Esophagus muscularis mucosa (tissue), 4 donors: ENCODE results near the gene NR3C2. TPM values are rescaled to one million over a fixed set of nuclear protein-coding genes. Genes with fewer than 3 reads are reported as not detected.

Source experiments
- DNase-seq: peaks from one replicate; pipeline ENCODE4 v3.0.0-alpha.2; 2017; ENCODE audit errors: extremely low spot score
- H3K27ac ChIP-seq, 4 donors: fragments of 200-600 bp; sonication (generic); replicated peaks in 1 of 4; 1 replicate in 3 of 4; 2 replicates in 1 of 4; pipeline ENCODE4 v1.5.1; 2016 to 2019; ENCODE audit warnings: mild to moderate bottlenecking in 1 of 4
- H3K27me3 ChIP-seq, 4 donors: fragments of 200-600 bp; sonication (generic); one replicate each; pipeline versions ENCODE4 v1.5.1 to v1.6.0; 2016 to 2019
- H3K36me3 ChIP-seq, 4 donors: fragments of 200-600 bp; sonication (generic); one replicate each; pipeline ENCODE4 v1.5.1; 2016 to 2019
- H3K4me1 ChIP-seq, 4 donors: fragments of 200-600 bp; sonication (generic); one replicate each; pipeline ENCODE4 v1.5.1; 2016 to 2019
- H3K4me3 ChIP-seq, 4 donors: fragments of 200-600 bp; sonication (generic); 1 replicate in 2 of 4; 2 replicates in 2 of 4; pipeline ENCODE4 v1.5.1; 2016 to 2019; ENCODE audit warnings: mild to moderate bottlenecking in 4 of 4, moderate library complexity in 1 of 4
- H3K9me3 ChIP-seq, 4 donors: fragments of 200-600 bp; sonication (generic); 1 replicate in 3 of 4; 2 replicates in 1 of 4; pipeline ENCODE4 v1.5.1; 2016 to 2019
- CTCF ChIP-seq, 3 experiments: fragments of 200-600 bp in 2 of 3; fragments of 450-650 bp in 1 of 3; sonication (generic) in 2 of 3; IDR thresholded peaks; one replicate each; pipeline ENCODE4 v1.5.1; 2017 to 2019; ENCODE audit warnings: antibody characterized with exemption in 3 of 3, mild to moderate bottlenecking in 2 of 3, moderate library complexity in 1 of 3
- EP300 ChIP-seq: sonication (generic); formaldehyde crosslinking; IDR thresholded peaks from one replicate; pipeline ENCODE4 v1.6.1; 2017; ENCODE audit warnings: antibody characterized with exemption
- POLR2A ChIP-seq: fragments of 450-650 bp; IDR thresholded peaks from one replicate; pipeline ENCODE4 v1.6.1; 2017; ENCODE audit warnings: antibody characterized with exemption, moderate library complexity, mild to moderate bottlenecking, low read depth
- POLR2AphosphoS5 ChIP-seq, 2 donors: sonication (generic); formaldehyde crosslinking; IDR thresholded peaks; one replicate each; pipeline ENCODE4 v1.6.1; 2017; ENCODE audit warnings: antibody characterized with exemption in 2 of 2
- WGBS: methylation state at CpG from one replicate; pipeline ENCODE4 v1.1.5; 2018; 5-methylcytosine and 5-hydroxymethylcytosine counted together
- intact Hi-C: fragments of 100-400 bp; cut with DNase I; formaldehyde crosslinking; loops from one replicate; pipeline ENCODE4 v1.15.1; 2023
- total RNA-seq, 4 donors: library from RNA; depleted of rRNA; stranded (reverse); fragments of >200 nt; gene quantifications; one replicate each; pipeline versions ENCODE4 v1.1.0 to v1.2.1, GENCODE V29; 2016

Gene NR3C2
- total RNA-seq, 4 donors from 2014 or later = 10.0 to 14.6 (median 12.1) TPM

GRCh38 chr4:148437439-148437838, 4.8 kb downstream of the NR3C2 start:
- no peak for DNase-seq
- WGBS = 75% methylated on average over 2 of the region's 2 CpGs
- Histone ChIP-seq H3K27ac (no peak overlapping the region), H3K27me3 (no peaks in the 10 kb centered on the region), H3K4me1 (peaks cover 36 to 61% (median 45%) of the 10 kb centered on the region in 4 donors), H3K4me3 (no peak overlapping the region), H3K9me3 (no peaks in the 10 kb centered on the region), H3K36me3 (peaks cover 0 to 12% (median 0%) of the 10 kb centered on the region in 4 donors)
- TF ChIP-seq POLR2A = no peak
- no peak for TF ChIP-seq POLR2AphosphoS5 (IDR thresholded peaks at IDR 0.05)
- no peak for TF ChIP-seq EP300
- TF ChIP-seq CTCF (IDR thresholded peaks at IDR 0.05) = no peak
- intact Hi-C loops = no loop called here

GRCh38 chr4:148436512-148436911, 5.7 kb downstream of the NR3C2 start:
- H3K9me3 ChIP-seq = no peaks in the 10 kb centered on the region
- H3K36me3 ChIP-seq = peaks cover 0 to 12% (median 0%) of the 10 kb centered on the region in 4 donors
- no peak overlapping the region for H3K4me3 ChIP-seq
- H3K27me3 ChIP-seq = no peaks in the 10 kb centered on the region
- no peak for TF ChIP-seq POLR2AphosphoS5 (IDR thresholded peaks at IDR 0.05)
- TF ChIP-seq CTCF (IDR thresholded peaks at IDR 0.05) = no peak
- TF ChIP-seq POLR2A = no peak
- TF ChIP-seq EP300 = no peak
- 68% methylated on average over 7 of the region's 7 CpGs for WGBS
- intact Hi-C loops = no loop called here
- DNase-seq = no peak
- H3K4me1 ChIP-seq = peaks cover 39 to 65% (median 49%) of the 10 kb centered on the region in 4 donors
- no peak overlapping the region for H3K27ac ChIP-seq

- 90% methylated on average over 16 of the region's 16 CpGs for WGBS
- Histone ChIP-seq H3K4me3 (no peak overlapping the region), H3K9me3 (no peaks in the 10 kb centered on the region), H3K4me1 (peaks cover 39 to 64% (median 51%) of the 10 kb centered on the region in 4 donors), H3K36me3 (peaks cover 0 to 12% (median 0%) of the 10 kb centered on the region in 4 donors), H3K27ac (no peak overlapping the region), H3K27me3 (no peaks in the 10 kb centered on the region)
- no peak for TF ChIP-seq CTCF (IDR thresholded peaks at IDR 0.05)
- no peak for TF ChIP-seq EP300
- TF ChIP-seq POLR2AphosphoS5 (IDR thresholded peaks at IDR 0.05) = no peak
- TF ChIP-seq POLR2A = no peak
- DNase-seq = no peak
- intact Hi-C loops = no loop called here
These were observed 6.4 kb downstream of the NR3C2 start for GRCh38 chr4:148435654-148436406.

GRCh38 chr4:148434075-148434773, 8.0 kb downstream of the NR3C2 start:
- peaks cover 25 to 49% (median 41%) of the 10 kb centered on the region in 4 donors for H3K4me1 ChIP-seq
- intact Hi-C loops = no loop called here

More at GRCh38 chr4:148434075-148434773, 8.0 kb downstream of the NR3C2 start:
- Histone ChIP-seq H3K36me3 (peaks cover 0 to 12% (median 0%) of the 10 kb centered on the region in 4 donors), H3K27ac (no peak overlapping the region), H3K4me3 (no peak overlapping the region), H3K27me3 (no peaks in the 10 kb centered on the region), H3K9me3 (no peaks in the 10 kb centered on the region)
- no peak for DNase-seq
- TF ChIP-seq CTCF (IDR thresholded peaks at IDR 0.05) (no peak), POLR2A (no peak), POLR2AphosphoS5 (IDR thresholded peaks at IDR 0.05) (no peak), EP300 (no peak)
- WGBS = 70% methylated on average over 2 of the region's 2 CpGs
